Measurements from ENCODE around the gene SPACA9.

The SPACA9 gene

GRCh38 chr9:132878695-132879456, at the start of gene SPACA9:
Gene SPACA9 (plus strand): TSS chr9:132878898. CDS start chr9:132883948, 5,050 bp downstream.
- H3K4me3 ChIP-seq: peak within 1 kb of the TSS; percentile 77 to 97 (median 89)
- no peaks in the 10 kb centered on the region for H3K9me3 ChIP-seq (replicated peaks in 1 of 11)
- TF ChIP-seq Cebpa-rat (IDR thresholded peaks at IDR 0.05): no peak
- H3K4me2 ChIP-seq: peak within 1 kb of the TSS; percentile 85 to 99 (median 93)
- peak within 1 kb of the TSS; percentile 84 to 99 (median 93) for H3K27ac ChIP-seq
- H3K36me3 ChIP-seq: 0 out of 22 replicates have a peak, but pooled peaks cover 0 to 3% (median 0%) of the 10 kb centered on the region in 11 experiments
- peaks cover 33 to 66% (median 56%) of the 10 kb centered on the region in 10 experiments for H3K4me1 ChIP-seq
- no peaks in the 10 kb centered on the region for H4K20me1 ChIP-seq
- H3K9ac ChIP-seq: peak within 1 kb of the TSS; percentile 85 to 96 (median 91)
- H3K27me3 ChIP-seq: no peaks in the 10 kb centered on the region; a peak in 1 of 22 replicates

GRCh38 chr9:132832171-132832881, 46.4 kb upstream of the SPACA9 start:
- Histone ChIP-seq H3K27ac (no peak overlapping the region), H4K20me1 (no peaks in the 10 kb centered on the region), H3K4me3 (no peak overlapping the region), H3K27me3 (no peaks in the 10 kb centered on the region), H3K9me3 (replicated peaks in 1 of 11) (no peaks in the 10 kb centered on the region), H3K4me1 (peaks cover 20 to 37% (median 25%) of the 10 kb centered on the region in 10 experiments), H3K9ac (no peak overlapping the region), H3K36me3 (no peaks in the 10 kb centered on the region), H3K4me2 (peak overlapping the region in 3 of 11 experiments; percentile 5 to 44 (median 6); a peak in 2 of 22 replicates)
- TF ChIP-seq Cebpa-rat (IDR thresholded peaks at IDR 0.05): no peak

GRCh38 chr9:132833550-132834121, 45.1 kb upstream of the SPACA9 start:
- no peaks in the 10 kb centered on the region for H3K27me3 ChIP-seq
- no peak for TF ChIP-seq Cebpa-rat (IDR thresholded peaks at IDR 0.05)
- H3K36me3 ChIP-seq: no peaks in the 10 kb centered on the region
- no peak overlapping the region for H3K4me3 ChIP-seq
- peak overlapping the region in 2 of 11 experiments; percentile 7 to 17; a peak in 2 of 22 replicates for H3K4me2 ChIP-seq
- H3K4me1 ChIP-seq: peaks cover 7 to 24% (median 12%) of the 10 kb centered on the region in 10 experiments; a peak in 19 of 20 replicates
- H3K9me3 ChIP-seq (replicated peaks in 1 of 11): no peaks in the 10 kb centered on the region
- no peak overlapping the region for H3K27ac ChIP-seq
- H4K20me1 ChIP-seq: no peaks in the 10 kb centered on the region
- no peak overlapping the region for H3K9ac ChIP-seq

DNA sequence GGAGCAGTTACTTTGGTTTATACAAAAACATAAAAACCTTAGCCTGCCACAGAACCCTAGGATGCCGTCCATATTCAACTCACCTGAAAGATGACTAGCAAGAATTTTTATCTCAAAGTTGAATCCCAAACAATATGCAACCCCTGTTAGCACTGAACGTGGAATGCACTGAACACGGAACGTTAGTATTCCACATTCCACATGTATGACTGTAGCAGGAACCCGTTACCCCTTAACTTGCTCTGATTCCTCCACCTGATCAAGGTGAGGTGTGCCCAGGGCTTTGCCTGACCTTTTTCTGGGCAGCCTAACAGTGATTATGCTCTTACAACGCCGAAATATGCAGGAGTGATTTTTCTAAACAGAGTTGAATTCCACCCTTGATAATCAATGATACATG, 44.4 kb upstream of the SPACA9 start:
- no peak for TF ChIP-seq Cebpa-rat (IDR thresholded peaks at IDR 0.05)
- H3K9ac ChIP-seq: no peak overlapping the region
- no peak overlapping the region for H3K4me2 ChIP-seq
- H3K9me3 ChIP-seq (replicated peaks in 1 of 11): no peaks in the 10 kb centered on the region
- no peak overlapping the region for H3K4me3 ChIP-seq
- H3K4me1 ChIP-seq: peaks cover under 1 to 17% (median 8%) of the 10 kb centered on the region in 10 experiments; a peak in 15 of 20 replicates
- no peaks in the 10 kb centered on the region for H3K27me3 ChIP-seq
- no peak overlapping the region for H3K27ac ChIP-seq
- no peaks in the 10 kb centered on the region for H3K36me3 ChIP-seq
- no peaks in the 10 kb centered on the region for H4K20me1 ChIP-seq

DNA sequence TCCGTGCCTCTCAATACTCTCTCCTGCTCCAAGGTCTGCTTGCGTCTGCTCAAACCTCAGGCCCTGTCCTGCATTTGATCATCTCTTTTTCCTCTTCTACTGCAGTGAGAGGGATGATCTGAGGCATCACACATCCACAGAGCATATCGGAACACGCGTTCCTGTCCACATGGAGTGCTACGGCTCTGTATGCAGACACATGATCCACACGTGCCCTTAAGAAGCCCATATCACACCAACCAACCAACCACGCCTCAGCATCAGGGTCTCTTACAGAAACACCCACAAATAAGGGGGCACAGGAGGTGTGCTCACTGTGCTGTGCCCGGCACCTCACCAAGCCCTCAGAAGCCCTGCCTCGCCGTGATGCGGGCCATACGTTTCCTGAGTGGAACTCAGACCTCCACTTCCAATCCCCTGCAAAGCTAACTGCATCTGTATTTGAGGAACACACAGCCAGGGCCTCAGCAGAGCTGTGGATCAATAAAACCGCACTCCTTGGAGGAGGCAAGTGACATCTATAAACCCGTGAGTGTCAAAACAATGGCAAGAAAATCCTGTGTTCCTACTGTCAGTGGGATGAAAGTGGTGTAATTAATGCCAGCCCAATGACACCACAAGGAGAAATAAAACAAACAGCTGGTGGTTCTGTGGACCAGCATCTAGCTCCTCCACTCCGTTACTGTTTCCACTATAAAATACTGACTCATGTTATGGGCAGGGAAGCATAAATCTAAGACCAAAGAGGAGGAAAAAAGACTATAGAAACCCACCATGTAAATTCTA, 41.0 kb upstream of the SPACA9 start:
- H3K9me3 ChIP-seq (replicated peaks in 1 of 11): no peaks in the 10 kb centered on the region
- no peak overlapping the region for H3K4me3 ChIP-seq
- H3K4me1 ChIP-seq: peaks cover 0 to 11% (median 6%) of the 10 kb centered on the region in 10 experiments; a peak in 15 of 20 replicates
- H3K9ac ChIP-seq: no peak overlapping the region
- H3K27me3 ChIP-seq: no peaks in the 10 kb centered on the region
- TF ChIP-seq Cebpa-rat (IDR thresholded peaks at IDR 0.05): no peak
- H3K27ac ChIP-seq: no peak overlapping the region
- no peaks in the 10 kb centered on the region for H3K36me3 ChIP-seq
- no peaks in the 10 kb centered on the region for H4K20me1 ChIP-seq
- no peak overlapping the region for H3K4me2 ChIP-seq

DNA sequence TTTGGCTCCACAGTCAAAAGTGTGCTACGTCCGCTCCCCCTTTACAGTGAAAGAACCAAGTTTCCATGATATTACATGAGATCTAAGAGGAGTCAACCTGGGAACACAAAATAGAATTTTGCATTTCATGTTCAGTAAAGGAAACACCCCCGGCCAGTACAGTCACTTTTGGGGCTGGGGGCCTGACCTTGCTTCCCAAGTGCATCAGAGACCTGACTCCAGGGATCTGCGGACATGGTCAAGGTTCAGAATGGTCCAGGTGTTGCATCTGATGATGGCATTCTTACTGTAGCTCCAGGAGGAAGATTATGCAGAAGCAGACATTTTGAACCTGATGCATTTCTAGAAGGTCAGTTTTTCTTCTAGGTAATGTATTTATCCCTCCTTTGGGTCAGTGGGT, 40.4 kb upstream of the SPACA9 start:
- no peaks in the 10 kb centered on the region for H3K36me3 ChIP-seq
- no peaks in the 10 kb centered on the region for H4K20me1 ChIP-seq
- peaks cover 0 to 8% (median 2%) of the 10 kb centered on the region in 10 experiments; a peak in 8 of 20 replicates for H3K4me1 ChIP-seq
- H3K27me3 ChIP-seq: no peaks in the 10 kb centered on the region
- H3K9ac ChIP-seq: no peak overlapping the region
- no peaks in the 10 kb centered on the region for H3K9me3 ChIP-seq (replicated peaks in 1 of 11)
- H3K27ac ChIP-seq: no peak overlapping the region
- TF ChIP-seq Cebpa-rat (IDR thresholded peaks at IDR 0.05): no peak
- H3K4me3 ChIP-seq: no peak overlapping the region
- H3K4me2 ChIP-seq: no peak overlapping the region

- no peaks in the 10 kb centered on the region for H3K4me1 ChIP-seq
- no peaks in the 10 kb centered on the region for H3K27me3 ChIP-seq
- no peak overlapping the region for H3K4me2 ChIP-seq
- H4K20me1 ChIP-seq: no peaks in the 10 kb centered on the region
- no peak overlapping the region for H3K27ac ChIP-seq
- TF ChIP-seq Cebpa-rat (IDR thresholded peaks at IDR 0.05): no peak
- H3K36me3 ChIP-seq: no peaks in the 10 kb centered on the region
- H3K9me3 ChIP-seq (replicated peaks in 1 of 11): no peaks in the 10 kb centered on the region
- H3K9ac ChIP-seq: no peak overlapping the region
- no peak overlapping the region for H3K4me3 ChIP-seq
Measured at GRCh38 chr9:132840980-132841379, 37.7 kb upstream of the SPACA9 start.

GRCh38 chr9:132842124-132843044, 36.3 kb upstream of the SPACA9 start:
- TF ChIP-seq Cebpa-rat (IDR thresholded peaks at IDR 0.05): no peak
- Histone ChIP-seq H3K36me3 (no peaks in the 10 kb centered on the region), H3K4me2 (no peak overlapping the region), H3K9me3 (replicated peaks in 1 of 11) (no peaks in the 10 kb centered on the region), H4K20me1 (no peaks in the 10 kb centered on the region), H3K27me3 (no peaks in the 10 kb centered on the region), H3K9ac (no peak overlapping the region), H3K27ac (no peak overlapping the region), H3K4me1 (peaks cover 0 to 13% (median 9%) of the 10 kb centered on the region in 10 experiments; a peak in 15 of 20 replicates), H3K4me3 (no peak overlapping the region)

Data from BLaER1 treated with 17β-estradiol and CSF1 and Interleukin-3, amounts not matched to agents 10 nM and 100 nM (cell line).